ENCODE results near the gene IL13.

IL13 gene

GRCh38 chr5:132639706-132640130 is 18.3 kb upstream of the IL13 start:
- Histone ChIP-seq H3K27me3 (ENCODE audit: control insufficient read depth in 1 of 2, insufficient read depth in 2 of 2, low read length in 2 of 2) (no peaks in the 10 kb centered on the region), H3K9me3 (ENCODE audit: control insufficient read depth in 2 of 2, low read length in 2 of 2) (no peaks in the 10 kb centered on the region), H3K9ac (ENCODE audit: low read length in 2 of 2) (no peak overlapping the region), H3K27ac (ENCODE audit: low read length) (no peak overlapping the region), H3K4me3 (ENCODE audit: low read length in 2 of 2) (no peak overlapping the region), H3K4me1 (ENCODE audit: control insufficient read depth, insufficient read depth, low read length) (no peaks in the 10 kb centered on the region), H3K36me3 (ENCODE audit: control insufficient read depth in 2 of 2, insufficient read depth in 2 of 2, low read length in 2 of 2) (peaks cover 46 to 53% of the 10 kb centered on the region in 2 donors)

GRCh38 chr5:132640613-132641012 is 17.4 kb upstream of the IL13 start:
- Histone ChIP-seq H3K36me3 (ENCODE audit: control insufficient read depth in 2 of 2, insufficient read depth in 2 of 2, low read length in 2 of 2) (peaks cover 46 to 48% of the 10 kb centered on the region in 2 donors), H3K4me3 (ENCODE audit: low read length in 2 of 2) (no peak overlapping the region), H3K4me1 (ENCODE audit: control insufficient read depth, insufficient read depth, low read length) (no peaks in the 10 kb centered on the region), H3K27me3 (ENCODE audit: control insufficient read depth in 1 of 2, insufficient read depth in 2 of 2, low read length in 2 of 2) (no peaks in the 10 kb centered on the region), H3K9me3 (ENCODE audit: control insufficient read depth in 2 of 2, low read length in 2 of 2) (no peaks in the 10 kb centered on the region), H3K27ac (ENCODE audit: low read length) (no peak overlapping the region), H3K9ac (ENCODE audit: low read length in 2 of 2) (no peak overlapping the region)

DNA sequence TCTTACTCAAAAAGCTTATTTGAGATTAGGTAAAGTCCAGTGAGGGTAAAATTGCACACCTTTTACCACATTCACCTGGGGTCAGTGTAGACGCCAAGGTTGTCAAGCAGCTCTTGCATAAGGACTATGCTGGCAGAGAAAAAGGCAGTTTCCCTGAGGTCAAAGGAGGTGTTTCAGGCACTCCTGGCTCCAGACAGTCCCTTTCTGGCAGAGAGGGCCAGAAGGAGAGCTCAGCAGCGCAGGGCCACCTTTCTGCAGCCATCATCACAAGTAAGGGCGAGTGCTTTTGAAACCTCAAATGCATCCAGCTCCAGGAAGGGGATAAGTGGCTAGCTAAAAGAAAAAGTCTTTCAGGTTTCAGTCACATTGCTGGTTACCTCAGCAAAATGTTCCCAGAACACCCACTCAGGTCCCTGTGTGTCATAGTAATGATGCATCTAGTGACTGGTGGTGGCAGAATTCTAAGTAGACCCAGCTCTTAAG is 16.7 kb upstream of the IL13 start:
- Histone ChIP-seq H3K27ac (ENCODE audit: low read length) (no peak overlapping the region), H3K9ac (ENCODE audit: low read length in 2 of 2) (no peak overlapping the region), H3K27me3 (ENCODE audit: control insufficient read depth in 1 of 2, insufficient read depth in 2 of 2, low read length in 2 of 2) (no peaks in the 10 kb centered on the region), H3K36me3 (ENCODE audit: control insufficient read depth in 2 of 2, insufficient read depth in 2 of 2, low read length in 2 of 2) (peaks cover 44 to 46% of the 10 kb centered on the region in 2 donors), H3K4me1 (ENCODE audit: control insufficient read depth, insufficient read depth, low read length) (no peaks in the 10 kb centered on the region), H3K4me3 (ENCODE audit: low read length in 2 of 2) (no peak overlapping the region), H3K9me3 (ENCODE audit: control insufficient read depth in 2 of 2, low read length in 2 of 2) (no peaks in the 10 kb centered on the region)

DNA sequence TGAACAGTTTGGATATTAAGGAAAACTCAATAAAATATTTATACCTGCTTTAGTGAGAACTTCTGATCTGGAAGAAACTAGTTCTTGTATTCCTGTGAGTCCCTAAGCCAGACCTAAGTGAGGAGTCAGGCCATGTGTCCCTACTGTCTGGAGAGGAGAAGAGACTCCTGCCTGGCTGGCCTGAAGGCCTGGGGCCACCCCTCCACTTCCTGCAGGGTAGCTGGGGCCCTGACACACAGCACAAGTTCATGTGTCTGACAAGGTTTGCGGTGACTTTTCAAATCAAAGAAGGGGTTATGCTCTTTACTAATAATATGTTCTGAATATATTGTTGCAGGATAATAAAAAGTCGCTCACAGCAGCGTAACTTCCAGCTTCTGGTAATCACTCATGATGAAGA is 16.1 kb upstream of the IL13 start:
- Histone ChIP-seq H3K27ac (ENCODE audit: low read length) (no peak overlapping the region), H3K36me3 (ENCODE audit: control insufficient read depth in 2 of 2, insufficient read depth in 2 of 2, low read length in 2 of 2) (peaks cover 41 to 46% of the 10 kb centered on the region in 2 donors), H3K27me3 (ENCODE audit: control insufficient read depth in 1 of 2, insufficient read depth in 2 of 2, low read length in 2 of 2) (no peaks in the 10 kb centered on the region), H3K9me3 (ENCODE audit: control insufficient read depth in 2 of 2, low read length in 2 of 2) (no peaks in the 10 kb centered on the region), H3K4me3 (ENCODE audit: low read length in 2 of 2) (no peak overlapping the region), H3K4me1 (ENCODE audit: control insufficient read depth, insufficient read depth, low read length) (no peaks in the 10 kb centered on the region), H3K9ac (ENCODE audit: low read length in 2 of 2) (no peak overlapping the region)

GRCh38 chr5:132644177-132644576 is 13.8 kb upstream of the IL13 start:
- H3K4me3 ChIP-seq (ENCODE audit: low read length in 2 of 2), result no peak overlapping the region
- peaks cover 23 to 30% of the 10 kb centered on the region in 2 donors for H3K36me3 ChIP-seq (ENCODE audit: control insufficient read depth in 2 of 2, insufficient read depth in 2 of 2, low read length in 2 of 2)
- no peaks in the 10 kb centered on the region for H3K27me3 ChIP-seq (ENCODE audit: control insufficient read depth in 1 of 2, insufficient read depth in 2 of 2, low read length in 2 of 2)
- H3K9ac ChIP-seq (ENCODE audit: low read length in 2 of 2), result no peak overlapping the region
- no peak overlapping the region for H3K27ac ChIP-seq (ENCODE audit: low read length)
- no peaks in the 10 kb centered on the region for H3K9me3 ChIP-seq (ENCODE audit: control insufficient read depth in 2 of 2, low read length in 2 of 2)
- H3K4me1 ChIP-seq (ENCODE audit: control insufficient read depth, insufficient read depth, low read length), result no peaks in the 10 kb centered on the region

- no peaks in the 10 kb centered on the region for H3K9me3 ChIP-seq (ENCODE audit: control insufficient read depth in 2 of 2, low read length in 2 of 2)
- no peak overlapping the region for H3K27ac ChIP-seq (ENCODE audit: low read length)
- H3K27me3 ChIP-seq (ENCODE audit: control insufficient read depth in 1 of 2, insufficient read depth in 2 of 2, low read length in 2 of 2), result no peaks in the 10 kb centered on the region
- no peak overlapping the region for H3K9ac ChIP-seq (ENCODE audit: low read length in 2 of 2)
- H3K4me1 ChIP-seq (ENCODE audit: control insufficient read depth, insufficient read depth, low read length), result no peaks in the 10 kb centered on the region
- H3K4me3 ChIP-seq (ENCODE audit: low read length in 2 of 2), result no peak overlapping the region
- H3K36me3 ChIP-seq (ENCODE audit: control insufficient read depth in 2 of 2, insufficient read depth in 2 of 2, low read length in 2 of 2), result peaks cover 11% of the 10 kb centered on the region in 2 donors
Observed at GRCh38 chr5:132646583-132647266, 11.2 kb upstream of the IL13 start.

- H3K4me1 ChIP-seq (ENCODE audit: control insufficient read depth, insufficient read depth, low read length), result no peaks in the 10 kb centered on the region
- no peak overlapping the region for H3K9ac ChIP-seq (ENCODE audit: low read length in 2 of 2)
Observed at GRCh38 chr5:132647473-132647872, 10.5 kb upstream of the IL13 start.

DNA sequence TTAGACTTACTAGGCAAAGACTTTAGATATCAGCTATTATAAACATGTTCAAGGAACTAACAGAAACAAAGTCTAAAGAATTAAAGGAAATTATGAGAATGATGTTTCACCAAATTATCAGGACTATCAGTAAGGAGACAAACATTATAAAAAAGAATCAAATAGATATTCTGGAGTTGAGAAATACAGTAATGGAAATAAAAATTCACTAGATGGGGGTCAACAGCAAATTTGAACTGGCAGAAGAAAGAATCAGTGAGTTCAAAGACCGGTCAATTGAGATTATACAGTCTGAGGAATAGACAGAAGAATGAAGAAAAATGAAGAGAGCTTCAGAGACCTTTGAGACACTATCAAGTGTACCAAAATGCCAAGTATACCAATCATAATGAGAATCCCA is 9.6 kb upstream of the IL13 start:
- H3K9ac ChIP-seq (ENCODE audit: low read length in 2 of 2), result no peak overlapping the region
- no peaks in the 10 kb centered on the region for H3K9me3 ChIP-seq (ENCODE audit: control insufficient read depth in 2 of 2, low read length in 2 of 2)
- no peaks in the 10 kb centered on the region for H3K4me1 ChIP-seq (ENCODE audit: control insufficient read depth, insufficient read depth, low read length)
- H3K4me3 ChIP-seq (ENCODE audit: low read length in 2 of 2), result no peak overlapping the region
- H3K36me3 ChIP-seq (ENCODE audit: control insufficient read depth in 2 of 2, insufficient read depth in 2 of 2, low read length in 2 of 2), result peaks cover 0 to under 1% of the 10 kb centered on the region in 2 donors
- H3K27me3 ChIP-seq (ENCODE audit: control insufficient read depth in 1 of 2, insufficient read depth in 2 of 2, low read length in 2 of 2), result no peaks in the 10 kb centered on the region
- no peak overlapping the region for H3K27ac ChIP-seq (ENCODE audit: low read length)

More at GRCh38 chr5:132647473-132647872, 10.5 kb upstream of the IL13 start:
- Histone ChIP-seq H3K36me3 (ENCODE audit: control insufficient read depth in 2 of 2, insufficient read depth in 2 of 2, low read length in 2 of 2) (peaks cover 6 to 8% of the 10 kb centered on the region in 2 donors), H3K27me3 (ENCODE audit: control insufficient read depth in 1 of 2, insufficient read depth in 2 of 2, low read length in 2 of 2) (no peaks in the 10 kb centered on the region), H3K9me3 (ENCODE audit: control insufficient read depth in 2 of 2, low read length in 2 of 2) (no peaks in the 10 kb centered on the region), H3K4me3 (ENCODE audit: low read length in 2 of 2) (no peak overlapping the region), H3K27ac (ENCODE audit: low read length) (no peak overlapping the region)

DNA sequence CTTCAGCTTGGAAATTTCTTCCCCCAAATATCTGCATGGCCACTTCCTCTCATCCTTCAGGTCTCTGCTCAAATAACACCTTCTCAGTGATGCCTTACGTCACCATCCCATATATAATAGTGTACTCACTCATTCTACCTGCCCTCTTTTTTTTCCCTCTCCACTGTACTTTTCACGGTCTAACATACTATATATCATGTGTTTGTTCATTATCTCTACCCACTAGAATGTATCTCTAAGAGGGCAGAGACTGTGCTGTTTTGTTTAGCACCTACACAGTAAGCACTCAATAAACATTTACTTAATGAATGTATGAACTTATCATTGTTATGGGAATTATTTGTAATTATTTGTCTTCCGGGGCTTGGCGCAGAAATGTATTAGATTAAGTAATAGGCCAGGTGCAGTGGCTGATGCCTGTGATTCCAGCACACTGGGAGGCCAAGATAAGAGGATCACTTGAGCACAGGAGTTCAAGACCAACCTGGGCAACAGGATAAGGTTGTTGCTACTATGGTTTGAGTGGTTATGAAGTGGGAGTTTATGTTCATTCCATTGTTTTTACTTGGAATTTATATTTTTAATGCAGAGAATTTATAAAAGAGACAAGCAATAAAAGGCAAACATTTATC is 6.0 kb upstream of the IL13 start:
- Histone ChIP-seq H3K36me3 (ENCODE audit: control insufficient read depth in 2 of 2, insufficient read depth in 2 of 2, low read length in 2 of 2) (no peaks in the 10 kb centered on the region), H3K4me1 (ENCODE audit: control insufficient read depth, insufficient read depth, low read length) (peaks cover 12% of the 10 kb centered on the region)

DNA sequence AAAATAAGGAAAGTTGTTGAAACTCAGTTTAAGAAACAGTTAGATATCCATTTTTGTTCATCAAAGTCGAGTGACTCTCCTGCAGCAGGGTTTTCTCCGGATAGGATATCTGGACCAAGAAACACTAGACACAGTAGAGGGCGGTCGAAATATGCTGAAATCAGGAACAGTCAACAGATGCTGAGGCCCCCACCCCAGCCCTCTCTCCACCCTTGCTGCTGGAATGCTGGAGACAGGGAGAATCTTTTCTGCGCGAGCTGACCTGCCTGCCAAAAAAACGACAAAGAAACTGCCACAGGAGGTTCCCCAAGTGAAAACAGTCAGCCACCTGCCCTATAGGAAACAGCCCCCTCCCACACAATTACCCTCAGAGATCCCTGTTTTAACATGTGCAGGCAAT is 4.3 kb upstream of the IL13 start:
- H3K9ac ChIP-seq (ENCODE audit: low read length in 2 of 2), result no peak overlapping the region
- H3K4me1 ChIP-seq (ENCODE audit: control insufficient read depth, insufficient read depth, low read length), result peaks cover 12% of the 10 kb centered on the region
- peaks cover 24 to 29% of the 10 kb centered on the region in 2 donors for H3K27me3 ChIP-seq (ENCODE audit: control insufficient read depth in 1 of 2, insufficient read depth in 2 of 2, low read length in 2 of 2)

More for the DNA sequence above, 6.0 kb upstream of the IL13 start:
- Histone ChIP-seq H3K4me3 (ENCODE audit: low read length in 2 of 2) (no peak overlapping the region), H3K9me3 (ENCODE audit: control insufficient read depth in 2 of 2, low read length in 2 of 2) (no peaks in the 10 kb centered on the region), H3K27me3 (ENCODE audit: control insufficient read depth in 1 of 2, insufficient read depth in 2 of 2, low read length in 2 of 2) (peaks cover 17 to 26% of the 10 kb centered on the region in 2 donors), H3K27ac (ENCODE audit: low read length) (no peak overlapping the region), H3K9ac (ENCODE audit: low read length in 2 of 2) (no peak overlapping the region)

More for the DNA sequence above, 4.3 kb upstream of the IL13 start:
- no peaks in the 10 kb centered on the region for H3K36me3 ChIP-seq (ENCODE audit: control insufficient read depth in 2 of 2, insufficient read depth in 2 of 2, low read length in 2 of 2)
- no peak overlapping the region for H3K4me3 ChIP-seq (ENCODE audit: low read length in 2 of 2)
- no peaks in the 10 kb centered on the region for H3K9me3 ChIP-seq (ENCODE audit: control insufficient read depth in 2 of 2, low read length in 2 of 2)
- no peak overlapping the region for H3K27ac ChIP-seq (ENCODE audit: low read length)

All from stomach smooth muscle (tissue), 2 donors.